Colonic mucosa (tissue), 4 donors: ENCODE data around the gene COMMD9. TPM values are rescaled to one million over a fixed set of nuclear protein-coding genes. Genes with fewer than 3 reads are reported as not detected.
A peak's percentile ranks its signal among the peaks of the same experiment; 100 is the strongest.

Experiments used
- DNase-seq: peaks from one replicate; pipeline ENCODE4 v3.0.0-alpha.2; 2020
- H3K27ac ChIP-seq: fragments of 200-600 bp; one replicate; pipeline ENCODE4 v1.8.0; 2021
- H3K27me3 ChIP-seq: fragments of 200-600 bp; one replicate; pipeline ENCODE4 v1.8.0; 2021
- H3K36me3 ChIP-seq: fragments of 200-600 bp; one replicate; pipeline ENCODE4 v1.8.0; 2021
- H3K4me1 ChIP-seq: fragments of 200-600 bp; one replicate; pipeline ENCODE4 v1.8.0; 2021; ENCODE audit warnings: mild to moderate bottlenecking
- H3K4me3 ChIP-seq: fragments of 200-600 bp; one replicate; pipeline ENCODE4 v1.8.0; 2021
- H3K9ac ChIP-seq, 2 donors: one replicate each; pipeline ENCODE4 v1.7.0; 2013; ENCODE audit warnings: control low read depth in 2 of 2, low read depth in 2 of 2, low read length in 2 of 2
- H3K9me3 ChIP-seq: fragments of 200-600 bp; one replicate; pipeline ENCODE4 v1.8.0; 2021
- intact Hi-C: fragments of 100-400 bp; cut with DNase I; formaldehyde crosslinking; loops from one replicate; pipeline ENCODE4 v1.14.1; 2022
- total RNA-seq, 2 donors: library from RNA; stranded (reverse); fragmentation: NEBNext Ultra II Directional in 1 of 2; extraction: Animal tissue kit (Norgen Biotek cat#: 25700) in 1 of 2; gene quantifications; one replicate each; pipeline ENCODE4 v1.2.1, GENCODE V29; 2021
- TF ChIP-seq, protein P1 (sequence below): fragments of 200-600 bp; IDR thresholded peaks from one replicate; pipeline ENCODE4 v1.8.0; 2022; ENCODE audit warnings: antibody characterized with exemption, mild to moderate bottlenecking
- donor health status: healthy.
- donor health status: DM: no; HTN: no; CAD: no.
- donor health status: DM: no; HTN: no; CAD: no.

The COMMD9 gene
- total RNA-seq: 10 to 100 TPM; 40.6 to 55.9 TPM

DNA sequence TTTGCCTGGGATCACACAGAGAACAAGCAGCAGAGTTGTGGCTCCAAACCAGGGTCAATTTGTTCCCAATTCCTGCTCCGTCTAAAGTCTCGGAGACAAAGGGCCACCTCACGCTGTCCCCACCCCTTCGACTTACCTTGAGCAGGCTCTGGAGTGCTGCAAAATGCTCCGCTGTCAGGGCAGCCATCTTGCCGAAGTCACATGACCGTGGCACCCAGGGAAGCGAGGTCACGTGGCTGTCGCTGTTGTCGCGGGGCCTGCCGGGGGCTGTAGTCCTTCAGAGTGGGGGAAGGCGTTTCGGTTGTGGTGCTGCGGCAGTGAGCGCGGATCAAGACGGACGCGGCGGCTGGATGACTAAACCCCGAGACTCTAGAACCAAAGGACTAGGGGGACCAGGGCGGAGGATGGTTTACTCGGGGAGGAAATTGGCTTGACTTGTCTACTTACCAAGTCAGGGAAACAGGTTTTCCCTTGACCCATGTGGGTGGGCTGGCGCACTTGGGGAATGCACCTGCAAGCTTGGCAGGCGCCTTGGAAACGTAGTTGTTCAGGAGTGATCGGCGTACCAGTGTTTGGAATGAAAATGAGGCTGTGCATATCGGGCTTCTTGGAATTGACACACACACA is at the start of gene COMMD9:
TSS of gene COMMD9 (minus strand) at position 199 of the 627 bp plus-strand sequence. CDS start at position 187, 12 bp downstream.
- H3K27me3 ChIP-seq: no peaks in the 10 kb centered on the region
- no peak within 1 kb of the TSS for H3K27ac ChIP-seq
- H3K4me1 ChIP-seq: no peaks in the 10 kb centered on the region
- H3K9me3 ChIP-seq: no peaks in the 10 kb centered on the region
- DNase-seq: peak; percentile 96
- H3K4me3 ChIP-seq: peak within 1 kb of the TSS; percentile 62
- H3K36me3 ChIP-seq: no peaks in the 10 kb centered on the region
- intact Hi-C loops: no loop called here
- TF ChIP-seq, protein P1, sequence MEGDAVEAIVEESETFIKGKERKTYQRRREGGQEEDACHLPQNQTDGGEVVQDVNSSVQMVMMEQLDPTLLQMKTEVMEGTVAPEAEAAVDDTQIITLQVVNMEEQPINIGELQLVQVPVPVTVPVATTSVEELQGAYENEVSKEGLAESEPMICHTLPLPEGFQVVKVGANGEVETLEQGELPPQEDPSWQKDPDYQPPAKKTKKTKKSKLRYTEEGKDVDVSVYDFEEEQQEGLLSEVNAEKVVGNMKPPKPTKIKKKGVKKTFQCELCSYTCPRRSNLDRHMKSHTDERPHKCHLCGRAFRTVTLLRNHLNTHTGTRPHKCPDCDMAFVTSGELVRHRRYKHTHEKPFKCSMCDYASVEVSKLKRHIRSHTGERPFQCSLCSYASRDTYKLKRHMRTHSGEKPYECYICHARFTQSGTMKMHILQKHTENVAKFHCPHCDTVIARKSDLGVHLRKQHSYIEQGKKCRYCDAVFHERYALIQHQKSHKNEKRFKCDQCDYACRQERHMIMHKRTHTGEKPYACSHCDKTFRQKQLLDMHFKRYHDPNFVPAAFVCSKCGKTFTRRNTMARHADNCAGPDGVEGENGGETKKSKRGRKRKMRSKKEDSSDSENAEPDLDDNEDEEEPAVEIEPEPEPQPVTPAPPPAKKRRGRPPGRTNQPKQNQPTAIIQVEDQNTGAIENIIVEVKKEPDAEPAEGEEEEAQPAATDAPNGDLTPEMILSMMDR: no peak
- peak within 1 kb of the TSS; percentile 36 to 89 for H3K9ac ChIP-seq

DNA sequence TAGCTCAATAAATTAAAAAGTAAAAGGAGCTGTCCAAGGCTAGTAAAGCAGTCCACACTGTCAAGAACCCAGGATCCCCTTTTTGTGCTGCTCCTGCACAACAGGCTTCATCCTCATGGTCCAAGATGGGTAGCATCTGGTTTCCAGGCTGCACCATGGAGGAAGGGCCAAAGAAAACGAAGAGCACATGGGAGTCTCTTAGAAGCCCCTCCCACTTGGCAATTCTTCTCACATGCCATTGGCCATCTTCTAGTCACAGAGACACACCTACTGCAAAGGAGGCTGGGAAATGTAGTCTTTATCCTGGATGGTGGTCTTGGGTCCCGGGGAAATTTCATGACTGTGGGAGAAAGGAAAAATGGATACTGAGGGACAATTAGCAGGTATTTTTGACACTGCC is 44.7 kb upstream of the COMMD9 start:
- Histone ChIP-seq H3K4me1 (no peaks in the 10 kb centered on the region), H3K36me3 (no peaks in the 10 kb centered on the region), H3K27me3 (no peaks in the 10 kb centered on the region), H3K4me3 (no peak overlapping the region), H3K9me3 (no peaks in the 10 kb centered on the region), H3K27ac (no peak overlapping the region), H3K9ac (no peak overlapping the region)
- intact Hi-C loops: no loop called here
- TF ChIP-seq, protein P1: no peak
- no peak for DNase-seq

DNA sequence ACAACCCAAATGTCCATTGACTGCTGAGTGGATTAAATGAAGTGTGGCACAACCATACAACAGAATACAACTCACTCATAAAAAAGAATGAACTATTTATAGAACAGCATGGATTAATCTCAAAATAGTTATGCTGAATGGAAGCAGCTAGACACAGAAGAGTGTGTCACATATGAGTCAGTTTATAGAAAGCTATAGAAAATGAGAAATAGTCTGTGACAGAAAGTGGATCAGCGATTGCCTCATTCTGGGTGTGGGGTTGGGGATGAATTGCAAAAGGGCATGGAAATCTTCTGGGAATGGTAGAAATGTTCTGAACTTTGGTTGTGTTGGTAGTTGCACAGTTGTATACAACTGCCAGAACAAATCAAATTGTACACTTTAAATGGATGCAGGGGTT is 44.2 kb upstream of the COMMD9 start:
- Histone ChIP-seq H3K36me3 (no peaks in the 10 kb centered on the region), H3K4me1 (no peaks in the 10 kb centered on the region), H3K9ac (no peak overlapping the region), H3K27me3 (no peaks in the 10 kb centered on the region), H3K9me3 (no peaks in the 10 kb centered on the region), H3K4me3 (no peak overlapping the region), H3K27ac (no peak overlapping the region)
- TF ChIP-seq, protein P1: no peak
- intact Hi-C loops: no loop called here
- no peak for DNase-seq

DNA sequence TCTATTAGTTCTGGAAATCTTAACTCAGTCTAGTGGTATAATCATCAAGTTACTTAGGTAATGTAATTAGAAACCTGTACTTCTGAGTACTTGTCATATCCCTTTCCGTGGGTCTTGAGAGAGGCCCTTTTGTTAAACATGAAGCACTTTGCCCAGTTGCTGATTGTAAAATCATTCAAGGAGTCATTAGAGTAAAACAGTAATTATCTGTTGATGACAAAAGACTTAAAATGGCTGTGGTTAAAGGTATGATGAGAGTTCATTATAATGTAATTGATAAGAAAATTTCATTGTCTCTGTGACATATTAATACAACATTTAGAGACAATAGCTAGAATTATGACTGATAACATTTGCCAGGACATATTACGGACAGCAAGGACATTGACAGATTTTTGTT is 41.2 kb upstream of the COMMD9 start:
- TF ChIP-seq, protein P1: no peak
- Histone ChIP-seq H3K4me1 (no peaks in the 10 kb centered on the region), H3K27me3 (no peaks in the 10 kb centered on the region), H3K4me3 (no peak overlapping the region), H3K27ac (no peak overlapping the region), H3K9me3 (no peaks in the 10 kb centered on the region), H3K9ac (no peak overlapping the region), H3K36me3 (no peaks in the 10 kb centered on the region)
- intact Hi-C loops: no loop called here
- no peak for DNase-seq

DNA sequence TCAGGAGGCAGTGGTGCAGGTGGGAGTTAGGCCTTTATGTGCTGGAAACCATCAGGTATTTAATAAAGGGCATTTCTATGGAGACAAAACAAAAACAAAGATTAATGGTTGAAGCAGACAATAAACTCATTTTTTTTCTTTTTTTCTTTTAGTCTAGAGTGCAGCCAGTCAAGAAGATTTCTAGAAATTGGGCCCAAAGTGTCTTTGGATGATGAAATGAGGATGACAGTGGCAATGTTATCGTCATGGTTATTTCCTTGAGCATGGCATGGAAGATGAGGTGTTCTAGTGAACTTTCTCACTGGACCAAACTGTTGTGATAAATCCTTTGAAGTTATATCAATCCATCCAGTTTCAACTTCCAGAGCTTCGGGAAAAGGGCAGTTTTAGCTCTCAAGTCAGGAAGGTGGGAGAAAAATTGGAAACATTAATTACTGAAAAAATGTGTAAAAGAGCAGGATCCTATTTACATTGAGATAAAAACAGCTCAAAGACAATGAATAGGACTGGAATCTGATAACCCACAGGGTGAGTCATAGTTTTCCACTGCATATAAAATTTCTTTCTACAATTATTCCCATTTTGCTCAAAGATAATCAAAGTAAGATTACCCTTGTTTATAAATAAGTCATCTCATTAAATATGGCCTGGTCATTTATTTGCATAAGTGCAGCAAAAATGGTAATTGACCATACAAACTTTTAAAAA is 39.9 kb upstream of the COMMD9 start:
- Histone ChIP-seq H3K4me3 (no peak overlapping the region), H3K9ac (no peak overlapping the region), H3K4me1 (no peaks in the 10 kb centered on the region), H3K27me3 (no peaks in the 10 kb centered on the region), H3K36me3 (no peaks in the 10 kb centered on the region), H3K9me3 (no peaks in the 10 kb centered on the region), H3K27ac (no peak overlapping the region)
- no peak for DNase-seq
- TF ChIP-seq, protein P1: no peak
- intact Hi-C loops: no loop called here
